ENCODE measurements around the gene COL9A1.

DNA sequence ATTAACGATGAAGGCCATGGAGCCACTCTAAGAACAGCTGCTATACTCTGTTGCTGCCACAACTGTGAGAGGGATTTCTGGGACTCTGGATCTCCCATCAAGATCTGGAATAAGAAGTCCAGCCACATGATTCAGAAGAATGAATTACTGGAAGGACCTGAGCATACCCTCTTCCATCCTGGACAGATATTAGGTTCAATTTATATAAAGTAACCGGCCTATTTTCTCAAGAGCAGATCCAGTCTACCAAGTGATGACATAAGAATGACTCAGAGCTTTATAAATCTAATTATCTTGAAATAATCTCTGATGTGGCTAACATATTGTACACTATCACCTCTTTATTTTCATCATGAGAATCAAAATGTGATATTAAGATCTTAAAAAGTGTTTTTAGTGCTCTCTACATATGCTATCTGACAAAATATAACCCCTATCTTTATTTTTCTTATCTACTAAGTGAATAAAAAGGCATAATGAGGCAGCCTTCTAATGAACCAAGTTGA lies 45.1 kb downstream of the COL9A1 start:
- TF ChIP-seq CTCF (IDR thresholded peaks at IDR 0.05; ENCODE audit: insufficient read depth, low read length, poor library complexity, severe bottlenecking) = no peak
- TF ChIP-seq EZH2phosphoT487 (conservative IDR thresholded peaks at IDR 0.05; ENCODE audit: low read length) = no peak
